Hindlimb muscle (tissue), 1 donor: ENCODE measurements around the gene TBCB. TPM values are rescaled to one million over a fixed set of nuclear protein-coding genes. Genes with fewer than 3 reads are reported as not detected.
"Not testable (repeated sequence)": the region's sequence is repeated elsewhere in the genome, so short reads cannot be mapped to it uniquely, and the experiment has no call there.

Source experiments
- DNase-seq: peaks from one replicate; pipeline ENCODE4 v3.0.0-alpha.2; 2013
- polyA plus RNA-seq: library from polyadenylated mRNA; unstranded; fragments of 120-200 nt; gene quantifications from one replicate; pipeline ENCODE4 v1.2.1, GENCODE V29; 2013; ENCODE audit not compliant: insufficient read length

The TBCB gene
- polyA plus RNA-seq, 1 donor: 93.2 TPM

DNA sequence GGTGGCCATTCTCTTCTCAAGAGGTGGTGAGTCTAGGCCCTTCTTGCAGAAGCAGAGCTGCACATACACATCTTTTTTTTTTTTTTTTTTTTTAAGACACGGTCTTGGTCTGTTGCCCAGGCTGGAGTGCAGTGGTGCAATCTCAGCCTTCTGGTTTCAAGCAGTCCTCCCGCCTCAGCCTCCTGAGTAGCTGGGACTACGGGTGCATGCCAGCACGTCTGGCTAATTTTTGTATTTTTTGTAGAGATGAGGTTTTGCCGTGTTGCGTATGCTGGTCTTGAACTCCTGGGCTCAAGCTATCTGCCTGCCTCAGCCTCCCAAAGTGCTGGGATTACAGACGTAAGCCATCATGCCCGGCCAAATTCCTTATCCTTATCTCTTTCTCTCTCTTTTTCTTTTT is 58.6 kb downstream of the TBCB start:
- not testable (repeated sequence) for DNase-seq

Other genes with a start within 250 kb of the TBCB start
- gene APLP1, start 246.9 kb upstream of the TBCB start, polyA plus RNA-seq: 6.2 TPM
- 2.1 TPM for gene NFKBID, start 214.9 kb upstream of the TBCB start, polyA plus RNA-seq
- 8.3 TPM for gene HCST, start 212.9 kb upstream of the TBCB start, polyA plus RNA-seq
- 25.8 TPM for gene TYROBP, start 207.2 kb upstream of the TBCB start, polyA plus RNA-seq
- gene LRFN3, start 179.1 kb upstream of the TBCB start, polyA plus RNA-seq: 8.6 TPM
- gene SDHAF1, start 120.3 kb upstream of the TBCB start, polyA plus RNA-seq: 15.9 TPM
- gene SYNE4, start 106.7 kb upstream of the TBCB start, polyA plus RNA-seq: 0.27 TPM
- gene ALKBH6, start 101.3 kb upstream of the TBCB start, polyA plus RNA-seq: 10.9 TPM
- 19.3 TPM for gene CLIP3, start 82.6 kb upstream of the TBCB start, polyA plus RNA-seq
- 11.2 TPM for gene THAP8, start 61.2 kb upstream of the TBCB start, polyA plus RNA-seq
- 3.1 TPM for gene WDR62, start 60.6 kb upstream of the TBCB start, polyA plus RNA-seq
- gene OVOL3, start 4.3 kb upstream of the TBCB start, polyA plus RNA-seq: not detected
- 55.2 TPM for gene POLR2I, start 593 bp upstream of the TBCB start, polyA plus RNA-seq
- gene CAPNS1, start 24.6 kb downstream of the TBCB start, polyA plus RNA-seq: 542 TPM
- gene COX7A1, start 37.0 kb downstream of the TBCB start, polyA plus RNA-seq: 221 TPM
- gene ZNF565, start 99.2 kb downstream of the TBCB start, polyA plus RNA-seq: 6.7 TPM
- 58.6 TPM for gene ZNF146, start 99.6 kb downstream of the TBCB start, polyA plus RNA-seq